ENCODE results near the gene SMCHD1.
"Not testable (repeated sequence)": the region's sequence is repeated elsewhere in the genome, so short reads cannot be mapped to it uniquely, and the experiment has no call there.

Gene SMCHD1

GRCh38 chr18:2672410-2672809, 16.9 kb downstream of the SMCHD1 start:
- ChIA-PET POLR2A (no interaction called here), CTCF (interaction anchor here (1.4 kb wide), 1 partner anchor 15 kb away, joined by 6 read pairs; no protein-coding TSS in a partner anchor)
- Histone ChIP-seq H3K4me3 (ENCODE audit: control insufficient read depth in 1 of 7, extremely low read depth in 1 of 7, insufficient read depth in 4 of 7, low read depth in 2 of 7, low read length in 6 of 7) (no peak overlapping the region), H3K9me3 (ENCODE audit: control extremely low read depth in 1 of 5, control insufficient read depth in 4 of 5, insufficient read depth in 2 of 5, low read depth in 1 of 5, low read length in 4 of 5) (no peaks in the 10 kb centered on the region), H3K27me3 (replicated peaks in 2 of 5; ENCODE audit: control insufficient read depth in 4 of 5, insufficient read depth in 5 of 5, low read length in 4 of 5) (no peaks in the 10 kb centered on the region), H3K4me1 (ENCODE audit: control extremely low read depth in 1 of 4, control insufficient read depth in 4 of 4, insufficient read depth in 4 of 4, low read length in 3 of 4) (no peaks in the 10 kb centered on the region), H3K36me3 (ENCODE audit: control insufficient read depth in 4 of 4, insufficient read depth in 4 of 4, low read length in 3 of 4) (peaks cover 23 to 83% (median 50%) of the 10 kb centered on the region in 4 experiments), H3K27ac (ENCODE audit: insufficient read depth in 1 of 2, low read depth in 1 of 2, low read length in 2 of 2, poor library complexity in 1 of 2, severe bottlenecking in 2 of 2) (no peak overlapping the region)
- no peak for DNase-seq
- 100% methylated on average over 4 of the region's 5 CpGs for WGBS (ENCODE audit: insufficient coverage)

DNA sequence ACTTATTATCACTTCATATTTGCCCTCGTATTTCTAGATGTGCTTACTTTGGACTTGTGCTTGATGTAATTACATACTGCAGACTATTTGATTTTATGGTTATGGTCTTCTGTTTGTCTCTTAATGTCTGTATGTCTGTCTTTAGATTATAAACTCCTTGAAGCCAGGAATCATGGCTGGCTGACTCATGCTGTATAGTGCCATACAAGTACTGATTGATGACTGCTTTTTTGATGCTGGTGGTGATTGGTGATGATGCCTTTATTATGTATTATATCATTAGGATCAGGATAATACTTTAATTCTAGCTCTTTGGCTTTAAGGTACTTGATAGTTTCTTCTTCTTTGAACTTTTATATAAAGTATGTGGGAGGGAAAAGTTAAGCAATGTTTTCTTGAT, 17.3 kb downstream of the SMCHD1 start:
- POLR2A ChIA-PET = no interaction called here
- H3K36me3 ChIP-seq (ENCODE audit: control insufficient read depth in 4 of 4, insufficient read depth in 4 of 4, low read length in 3 of 4) = peaks cover 23 to 84% (median 52%) of the 10 kb centered on the region in 4 experiments
- WGBS (ENCODE audit: insufficient coverage) = no CpG with 5 or more reads among the region's 1 CpG
- H3K4me3 ChIP-seq (ENCODE audit: control insufficient read depth in 1 of 7, extremely low read depth in 1 of 7, insufficient read depth in 4 of 7, low read depth in 2 of 7, low read length in 6 of 7) = no peak overlapping the region
- no peak for DNase-seq
- no peaks in the 10 kb centered on the region for H3K9me3 ChIP-seq (ENCODE audit: control extremely low read depth in 1 of 5, control insufficient read depth in 4 of 5, insufficient read depth in 2 of 5, low read depth in 1 of 5, low read length in 4 of 5)
- no peaks in the 10 kb centered on the region for H3K27me3 ChIP-seq (replicated peaks in 2 of 5; ENCODE audit: control insufficient read depth in 4 of 5, insufficient read depth in 5 of 5, low read length in 4 of 5)
- no peak overlapping the region for H3K27ac ChIP-seq (ENCODE audit: insufficient read depth in 1 of 2, low read depth in 1 of 2, low read length in 2 of 2, poor library complexity in 1 of 2, severe bottlenecking in 2 of 2)
- no peaks in the 10 kb centered on the region for H3K4me1 ChIP-seq (ENCODE audit: control extremely low read depth in 1 of 4, control insufficient read depth in 4 of 4, insufficient read depth in 4 of 4, low read length in 3 of 4)
- CTCF ChIA-PET = no interaction called here

GRCh38 chr18:2678933-2679332, 23.4 kb downstream of the SMCHD1 start:
- peaks cover 15 to 51% (median 29%) of the 10 kb centered on the region in 4 experiments for H3K36me3 ChIP-seq (ENCODE audit: control insufficient read depth in 4 of 4, insufficient read depth in 4 of 4, low read length in 3 of 4)
- not testable (repeated sequence) for DNase-seq; H3K27me3 ChIP-seq (replicated peaks in 2 of 5; ENCODE audit: control insufficient read depth in 4 of 5, insufficient read depth in 5 of 5, low read length in 4 of 5); H3K4me1 ChIP-seq (ENCODE audit: control extremely low read depth in 1 of 4, control insufficient read depth in 4 of 4, insufficient read depth in 4 of 4, low read length in 3 of 4); H3K9me3 ChIP-seq (ENCODE audit: control extremely low read depth in 1 of 5, control insufficient read depth in 4 of 5, insufficient read depth in 2 of 5, low read depth in 1 of 5, low read length in 4 of 5); H3K4me3 ChIP-seq (ENCODE audit: control insufficient read depth in 1 of 7, extremely low read depth in 1 of 7, insufficient read depth in 4 of 7, low read depth in 2 of 7, low read length in 6 of 7); H3K27ac ChIP-seq (ENCODE audit: insufficient read depth in 1 of 2, low read depth in 1 of 2, low read length in 2 of 2, poor library complexity in 1 of 2, severe bottlenecking in 2 of 2)
- ChIA-PET POLR2A (interaction anchor here (1.6 kb wide), 1 partner anchor 23 kb away, joined by 3 read pairs; no protein-coding TSS in a partner anchor), CTCF (interaction anchor here (1.3 to 1.5 kb wide), 2 partner anchors 12 to 21 kb away, joined by 3 to 5 read pairs; no protein-coding TSS in a partner anchor)
- WGBS (ENCODE audit: insufficient coverage) = 95% methylated on average over 9 of the region's 13 CpGs

DNA sequence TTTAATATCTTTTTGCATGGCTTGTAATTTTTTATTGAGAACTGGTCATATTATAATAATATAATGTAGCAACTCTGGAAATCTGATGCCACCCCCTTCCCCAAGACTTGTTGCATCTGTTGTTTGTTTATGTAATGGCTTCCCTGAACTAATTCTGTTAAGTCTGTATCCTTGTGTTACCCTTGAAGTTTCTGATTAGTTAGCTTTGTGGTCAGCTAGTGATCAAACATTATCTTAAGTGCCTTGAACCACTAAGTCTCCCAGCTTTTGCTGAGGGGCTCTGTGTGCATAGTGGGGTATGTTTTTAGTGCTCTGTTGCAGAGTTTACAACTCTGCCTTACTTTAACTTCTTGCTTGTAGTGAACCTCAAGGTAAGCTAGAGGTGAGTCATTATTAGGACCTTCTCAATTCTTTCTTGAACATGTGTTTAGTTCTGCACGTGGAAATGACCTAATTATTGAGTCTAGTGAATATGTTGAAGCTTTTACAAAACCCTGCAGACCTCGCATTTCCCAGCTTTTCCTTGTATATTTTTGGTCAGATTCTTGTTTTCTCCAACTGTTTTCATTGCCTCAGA, 24.8 kb downstream of the SMCHD1 start:
- H3K4me3 ChIP-seq (ENCODE audit: control insufficient read depth in 1 of 7, extremely low read depth in 1 of 7, insufficient read depth in 4 of 7, low read depth in 2 of 7, low read length in 6 of 7) = no peak overlapping the region
- ChIA-PET POLR2A (interaction anchor here (1.6 kb wide), 1 partner anchor 24 kb away, joined by 3 read pairs; no protein-coding TSS in a partner anchor), CTCF (interaction anchor here (0.9 to 1.5 kb wide), 6 partner anchors 11 to 29 kb away, joined by 3 to 5 read pairs (median 3); no protein-coding TSS in a partner anchor)
- peaks cover 16 to 49% (median 26%) of the 10 kb centered on the region in 4 experiments for H3K36me3 ChIP-seq (ENCODE audit: control insufficient read depth in 4 of 4, insufficient read depth in 4 of 4, low read length in 3 of 4)
- WGBS (ENCODE audit: insufficient coverage) = 92% methylated on average over 2 of the region's 2 CpGs
- no peaks in the 10 kb centered on the region for H3K27me3 ChIP-seq (replicated peaks in 2 of 5; ENCODE audit: control insufficient read depth in 4 of 5, insufficient read depth in 5 of 5, low read length in 4 of 5)
- DNase-seq = no peak
- no peaks in the 10 kb centered on the region for H3K4me1 ChIP-seq (ENCODE audit: control extremely low read depth in 1 of 4, control insufficient read depth in 4 of 4, insufficient read depth in 4 of 4, low read length in 3 of 4)
- no peak overlapping the region for H3K27ac ChIP-seq (ENCODE audit: insufficient read depth in 1 of 2, low read depth in 1 of 2, low read length in 2 of 2, poor library complexity in 1 of 2, severe bottlenecking in 2 of 2)
- peaks cover 0 to 2% (median 0%) of the 10 kb centered on the region in 5 experiments for H3K9me3 ChIP-seq (ENCODE audit: control extremely low read depth in 1 of 5, control insufficient read depth in 4 of 5, insufficient read depth in 2 of 5, low read depth in 1 of 5, low read length in 4 of 5)

DNA sequence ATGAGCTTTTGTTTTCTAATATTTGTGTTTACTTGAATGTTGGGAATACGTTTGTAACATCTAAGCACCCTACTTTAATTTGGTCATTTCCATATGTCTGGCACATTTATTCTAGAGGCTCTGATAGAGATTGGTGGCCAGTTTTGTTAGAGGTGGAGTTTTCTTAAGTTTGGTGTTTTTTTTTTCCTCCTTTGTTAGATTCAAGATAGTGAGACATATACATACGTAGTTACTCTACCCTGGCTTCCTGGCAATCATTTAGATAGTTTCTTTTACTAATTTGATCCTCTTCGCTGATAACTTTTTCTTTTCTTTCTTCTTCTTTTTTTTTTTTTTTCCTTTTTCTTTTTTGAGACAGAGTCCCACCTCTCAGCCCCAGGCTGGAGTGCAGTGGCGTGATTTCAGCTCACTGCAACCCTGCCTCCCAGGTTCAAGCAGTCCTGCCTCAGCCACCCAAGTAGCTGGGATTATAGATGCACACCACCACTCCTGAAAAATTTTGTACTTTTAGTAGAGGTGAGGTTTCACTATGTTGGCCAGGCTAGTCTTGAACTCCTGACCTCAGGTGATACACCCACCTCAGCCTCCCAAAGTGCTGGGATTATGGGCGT, 26.6 kb downstream of the SMCHD1 start:
- no peaks in the 10 kb centered on the region for H3K27me3 ChIP-seq (replicated peaks in 2 of 5; ENCODE audit: control insufficient read depth in 4 of 5, insufficient read depth in 5 of 5, low read length in 4 of 5)
- peaks cover 0 to 14% (median 9%) of the 10 kb centered on the region in 5 experiments for H3K9me3 ChIP-seq (ENCODE audit: control extremely low read depth in 1 of 5, control insufficient read depth in 4 of 5, insufficient read depth in 2 of 5, low read depth in 1 of 5, low read length in 4 of 5)
- ChIA-PET POLR2A (no interaction called here), CTCF (interaction anchor here (1.1 kb wide), 1 partner anchor 11 kb away, joined by 4 read pairs; no protein-coding TSS in a partner anchor)
- no peak overlapping the region for H3K27ac ChIP-seq (ENCODE audit: insufficient read depth in 1 of 2, low read depth in 1 of 2, low read length in 2 of 2, poor library complexity in 1 of 2, severe bottlenecking in 2 of 2)
- 89% methylated on average over 1 of the region's 5 CpGs for WGBS (ENCODE audit: insufficient coverage)
- peaks cover 17 to 54% (median 35%) of the 10 kb centered on the region in 4 experiments for H3K36me3 ChIP-seq (ENCODE audit: control insufficient read depth in 4 of 4, insufficient read depth in 4 of 4, low read length in 3 of 4)
- no peak overlapping the region for H3K4me3 ChIP-seq (ENCODE audit: control insufficient read depth in 1 of 7, extremely low read depth in 1 of 7, insufficient read depth in 4 of 7, low read depth in 2 of 7, low read length in 6 of 7)
- no peak for DNase-seq
- H3K4me1 ChIP-seq (ENCODE audit: control extremely low read depth in 1 of 4, control insufficient read depth in 4 of 4, insufficient read depth in 4 of 4, low read length in 3 of 4) = no peaks in the 10 kb centered on the region

DNA sequence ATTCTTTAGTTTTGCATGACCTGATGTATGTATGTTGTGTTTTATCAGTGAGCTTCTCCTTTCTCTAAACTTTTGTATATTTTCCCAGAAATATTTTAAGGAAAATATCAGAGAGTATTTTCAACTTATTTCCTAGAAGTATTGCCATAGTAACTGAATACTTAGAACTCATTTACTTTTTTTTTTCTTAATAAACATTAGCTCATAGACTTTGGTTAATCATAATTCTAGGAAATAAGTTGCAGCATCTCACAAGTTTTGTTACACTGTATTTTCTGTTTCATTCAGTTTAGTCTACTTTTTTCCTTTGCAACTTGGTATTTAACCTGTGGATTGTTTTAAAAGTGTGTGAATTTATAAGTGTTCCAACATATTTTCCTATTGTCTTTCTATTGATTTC, 27.5 kb downstream of the SMCHD1 start:
- no peak for DNase-seq
- POLR2A ChIA-PET = no interaction called here
- no peak overlapping the region for H3K4me3 ChIP-seq (ENCODE audit: control insufficient read depth in 1 of 7, extremely low read depth in 1 of 7, insufficient read depth in 4 of 7, low read depth in 2 of 7, low read length in 6 of 7)
- peak overlapping the region in 1 of 2 experiments; percentile 54 for H3K27ac ChIP-seq (ENCODE audit: insufficient read depth in 1 of 2, low read depth in 1 of 2, low read length in 2 of 2, poor library complexity in 1 of 2, severe bottlenecking in 2 of 2)
- H3K4me1 ChIP-seq (ENCODE audit: control extremely low read depth in 1 of 4, control insufficient read depth in 4 of 4, insufficient read depth in 4 of 4, low read length in 3 of 4) = no peaks in the 10 kb centered on the region
- H3K9me3 ChIP-seq (ENCODE audit: control extremely low read depth in 1 of 5, control insufficient read depth in 4 of 5, insufficient read depth in 2 of 5, low read depth in 1 of 5, low read length in 4 of 5) = peaks cover 0 to 18% (median 9%) of the 10 kb centered on the region in 5 experiments
- H3K36me3 ChIP-seq (ENCODE audit: control insufficient read depth in 4 of 4, insufficient read depth in 4 of 4, low read length in 3 of 4) = peaks cover 25 to 59% (median 39%) of the 10 kb centered on the region in 4 experiments
- no peaks in the 10 kb centered on the region for H3K27me3 ChIP-seq (replicated peaks in 2 of 5; ENCODE audit: control insufficient read depth in 4 of 5, insufficient read depth in 5 of 5, low read length in 4 of 5)
- CTCF ChIA-PET = interaction anchor here (0.6 to 1.2 kb wide), 5 partner anchors 8 to 25 kb away, joined by 3 to 4 read pairs (median 3); no protein-coding TSS in a partner anchor
